ENCODE measurements around the gene PPM1L. TPM values are rescaled to one million over a fixed set of nuclear protein-coding genes. Genes with fewer than 3 reads are reported as not detected.

PPM1L gene
- total RNA-seq, 1 experiment from 2014 or later: 7.3 TPM

GRCh38 chr3:160830796-160831195 is 74.8 kb downstream of the PPM1L start:
- Mint-ChIP-seq H3K9me3 (peaks cover 5 to 7% of the 10 kb centered on the region in 2 experiments; a peak in 4 of 5 replicates), H3K27me3 (ENCODE audit: low read depth) (no peaks in the 10 kb centered on the region), H3K27ac (no peak overlapping the region), H3K4me1 (peaks cover 3 to 18% of the 10 kb centered on the region in 2 experiments; a peak in 3 of 4 replicates), H3K36me3 (ENCODE audit: insufficient read depth in 1 of 3, low read depth in 3 of 3) (peaks cover 0 to 4% (median 0%) of the 10 kb centered on the region in 3 experiments; a peak in 1 of 7 replicates), H3K4me3 (no peak overlapping the region)
- Histone ChIP-seq H4K8ac (replicated peaks; ENCODE audit: insufficient read length, low read depth, low read length) (no peak overlapping the region), H2BK20ac (ENCODE audit: low read depth, low read length, poor library complexity, severe bottlenecking) (no peak overlapping the region), H2BK5ac (ENCODE audit: insufficient read length, low read length) (no peak overlapping the region), H3K79me2 (ENCODE audit: insufficient read depth, low read length) (no peaks in the 10 kb centered on the region), H3T11ph (ENCODE audit: low read length) (no peak overlapping the region), H3K4me2 (ENCODE audit: insufficient read depth, insufficient read length, low read length) (no peak overlapping the region), H3K18ac (ENCODE audit: insufficient read length, low read depth, low read length) (no peak overlapping the region), H3K56ac (ENCODE audit: insufficient read length, low read depth, low read length) (no peak overlapping the region), H3K4me1 (ENCODE audit: insufficient read depth, low read length) (no peaks in the 10 kb centered on the region), H3K9me3 (ENCODE audit: control insufficient read depth, low read depth, low read length) (no peaks in the 10 kb centered on the region), H4K20me1 (ENCODE audit: control insufficient read depth, insufficient read depth, insufficient read length) (no peaks in the 10 kb centered on the region), H3K4ac (ENCODE audit: low read depth, low read length) (no peak overlapping the region), H2BK120ac (ENCODE audit: low read depth, low read length, poor library complexity, severe bottlenecking) (no peak overlapping the region), H4K91ac (ENCODE audit: insufficient read length, low read depth, low read length) (no peak overlapping the region), H2AK5ac (ENCODE audit: insufficient read length, low read length) (no peak overlapping the region), H3K79me1 (ENCODE audit: insufficient read depth, low read depth, low read length, poor library complexity, severe bottlenecking) (no peaks in the 10 kb centered on the region), H4K5ac (ENCODE audit: insufficient read length, low read depth, low read length) (no peak overlapping the region), H3K27me3 (ENCODE audit: insufficient read depth, low read length) (no peaks in the 10 kb centered on the region), H3K23me2 (ENCODE audit: insufficient read length, low read depth, low read length, poor library complexity, severe bottlenecking) (no peaks in the 10 kb centered on the region), H3K9ac (ENCODE audit: extremely low read depth, insufficient read length, low read length) (no peak overlapping the region), H3K27ac (ENCODE audit: insufficient read length, low read depth, low read length) (no peak overlapping the region), H2BK12ac (ENCODE audit: insufficient read length, low read depth, low read length) (no peak overlapping the region), H2BK15ac (ENCODE audit: low read depth, low read length) (no peak overlapping the region), H3K23ac (ENCODE audit: insufficient read length, low read depth, low read length) (no peak overlapping the region), H3K14ac (ENCODE audit: insufficient read depth, low read length) (no peak overlapping the region), H2AFZ (ENCODE audit: low read length) (no peak overlapping the region)
- no CpG with 5 or more reads among the region's 1 CpG for WGBS (ENCODE audit: extremely low coverage, insufficient read length, low lambda C conversion rate)
- no peak for TF ChIP-seq CTCF (conservative IDR thresholded peaks at IDR 0.05)
- DNase-seq: no peak
